K562 (cell line): ENCODE measurements around the gene CTDSPL. TPM values are rescaled to one million over a fixed set of nuclear protein-coding genes. Genes with fewer than 3 reads are reported as not detected.
A peak's percentile ranks its signal among the peaks of the same experiment; 100 is the strongest.

Source experiments
- ATAC-seq: fragments of 200-7000 bp; cut with Tn5 transposase; 3 replicates; pipeline ENCODE4 v1.9.1; 2020; ENCODE audit warnings: moderate library complexity
- BruUV-seq: library from RNA; stranded (reverse); fragments of 400-500 nt; replicated peaks from 2 replicates; lab custom pipeline; 2021; lab: Mats Ljungman, UMichigan
- CTCF ChIA-PET: fragments of 300-600 bp; formaldehyde crosslinking; extraction: SDS; loops from one replicate; lab custom pipeline; 2021; ENCODE audit warnings: low intra/inter-chr PET ratio; lab: Yijun Ruan, JAX
- POLR2A ChIA-PET: fragments of 300-600, 350-650 bp; sonication (Branson Sonifier 250); formaldehyde crosslinking; extraction: SDS; loops from one replicate; lab custom pipeline; 2021; ENCODE audit warnings: antibody characterized with exemption, inconsistent platforms; lab: Yijun Ruan, JAX
- DNase-seq, 4 experiments: peaks; one replicate each; pipeline versions ENCODE4 v3.0.0 to v3.0.0-alpha.2; 2011 to 2018; ENCODE audit warnings: low spot score in 3 of 4, mixed read lengths in 3 of 4; ENCODE audit errors: extremely low read depth in 1 of 4
- FAIRE-seq: peaks from 2 replicates; lab custom pipeline; 2011; peaks lifted over from hg19 to GRCh38; lab: Jason Lieb, UNC
- H2AFZ ChIP-seq: 2 replicates; pipeline ENCODE4 v1.6.0; 2011; ENCODE audit warnings: low read depth, low read length, control low read depth, inconsistent platforms
- H3K27ac ChIP-seq: fragments of 200-600 bp; 3 replicates; pipeline ENCODE4 v1.8.0; 2011; ENCODE audit warnings: low read depth, mild to moderate bottlenecking, control low read depth, inconsistent platforms, low read length, moderate library complexity, mixed read lengths; ENCODE audit errors: extremely low read depth
- H3K27me3 ChIP-seq, 2 experiments: fragments of 300-600 bp in 1 of 2; 2 replicates in 1 of 2; 3 replicates in 1 of 2; pipeline versions ENCODE4 v1.6.0 to v1.8.0; 2011; ENCODE audit warnings: inconsistent platforms in 2 of 2, low read length in 2 of 2, mild to moderate bottlenecking in 1 of 2, mixed read lengths in 1 of 2, moderate library complexity in 1 of 2; ENCODE audit not compliant: control insufficient read depth in 2 of 2, insufficient read depth in 2 of 2
- H3K36me3 ChIP-seq: fragments of 300-600 bp; 3 replicates; pipeline ENCODE4 v1.8.0; 2011; ENCODE audit warnings: mild to moderate bottlenecking, low read length, inconsistent platforms; ENCODE audit not compliant: control insufficient read depth, insufficient read depth
- H3K4me1 ChIP-seq, 2 experiments: fragments of 200-600 bp in 1 of 2; replicated peaks in 1 of 2; 2 replicates in 1 of 2; 3 replicates in 1 of 2; pipeline versions ENCODE4 v1.5.1 to v1.8.0; 2011; ENCODE audit warnings: inconsistent platforms in 2 of 2, low read length in 2 of 2, mild to moderate bottlenecking in 1 of 2, mixed read lengths in 1 of 2, moderate library complexity in 1 of 2; ENCODE audit not compliant: control insufficient read depth in 2 of 2, insufficient read depth in 2 of 2
- H3K4me2 ChIP-seq: 2 replicates; pipeline ENCODE4 v1.6.1; 2011; ENCODE audit warnings: low read length, control low read depth, inconsistent platforms, mixed read lengths; ENCODE audit not compliant: insufficient read depth
- H3K4me3 ChIP-seq: fragments of 200-600 bp; sonication (generic), shearing (Covaris generic); 2 replicates; pipeline ENCODE4 v1.5.1; 2016; ENCODE audit warnings: control low read depth, inconsistent platforms
- H3K79me2 ChIP-seq: fragments of 200-600 bp; 3 replicates; pipeline ENCODE4 v1.8.0; 2011; ENCODE audit warnings: low read length, inconsistent platforms; ENCODE audit not compliant: control insufficient read depth, insufficient read depth
- H3K9ac ChIP-seq, 2 experiments: 2 replicates each; pipeline versions ENCODE4 v1.6.0 to v1.6.1; 2011; ENCODE audit warnings: low read depth in 2 of 2, low read length in 2 of 2, control low read depth in 1 of 2, inconsistent platforms in 1 of 2, mild to moderate bottlenecking in 1 of 2, mixed read lengths in 1 of 2; ENCODE audit not compliant: insufficient read depth in 1 of 2
- H3K9me1 ChIP-seq: one replicate; pipeline ENCODE4 v1.6.0; 2011; ENCODE audit warnings: inconsistent platforms, mild to moderate bottlenecking, low read length, moderate library complexity; ENCODE audit not compliant: control insufficient read depth, insufficient read depth
- H3K9me3 ChIP-seq: replicated peaks from 2 replicates; pipeline ENCODE4 v1.5.1; 2011; ENCODE audit warnings: low read depth, low read length, inconsistent platforms; ENCODE audit not compliant: control insufficient read depth, insufficient read depth
- H4K20me1 ChIP-seq: replicated peaks from 2 replicates; pipeline ENCODE4 v1.6.1; 2011; ENCODE audit warnings: low read length, inconsistent platforms, mixed read lengths; ENCODE audit not compliant: control insufficient read depth, insufficient read depth
- CHCHD3 ChIP-seq: fragments of 250-450 bp; sonication (Bioruptor Pico); IDR thresholded peaks from 2 replicates; pipeline ENCODE4 v2.1.2; 2022; ENCODE audit warnings: mild to moderate bottlenecking
- KDM5B ChIP-seq: fragments of 200-600 bp; sonication (generic); IDR thresholded peaks from 2 replicates; pipeline ENCODE4 v1.6.1; 2012; ENCODE audit warnings: low read depth, mild to moderate bottlenecking, moderate library complexity, low read length, control low read depth, inconsistent platforms; ENCODE audit not compliant: insufficient replicate concordance
- ZNF639 ChIP-seq, 2 experiments: fragments of 200-800 bp in 1 of 2; sonication (Bioruptor generic) in 1 of 2; sonication (generic) in 1 of 2; formaldehyde crosslinking in 1 of 2; IDR thresholded peaks in 1 of 2; conservative IDR thresholded peaks in 1 of 2; 2 replicates each; pipeline versions ENCODE4 v1.5.0 to v1.6.1; 2016 to 2020; ENCODE audit warnings: missing compliant biosample characterization in 1 of 2, missing genetic modification characterization in 1 of 2, missing genetic modification reagents in 1 of 2
- WGBS: fragments of 100-300 bp; shearing (Covaris generic); methylation state at CpG from one replicate; pipeline ENCODE4 v1.1.6; 2016; ENCODE audit warnings: low coverage, mixed read lengths; ENCODE audit not compliant: insufficient coverage; ENCODE audit errors: missing lambda C conversion rate; 5-methylcytosine and 5-hydroxymethylcytosine counted together
- in situ Hi-C: fragments of 300-500 bp; cut with MboI; formaldehyde crosslinking; loops from 4 replicates; pipeline ENCODE4 v1.15.0; 2018; ENCODE audit warnings: inconsistent platforms, mixed read lengths
- intact Hi-C: fragments of 100-400 bp; cut with micrococcal nuclease; formaldehyde crosslinking; loops from 2 replicates; pipeline ENCODE4 v1.14.2; 2022
- polyA plus RNA-seq, 8 experiments: library from polyadenylated mRNA; depleted of rRNA in 4 of 8; stranded (reverse) in 5 of 8; unstranded in 3 of 8; fragments of >200 nt; fragmentation: Nextera tagmentation in 2 of 8; fragmentation: Illumina TruSeq in 1 of 8; extraction: Ambion mirVana in 2 of 8; extraction: Trizol in 1 of 8; gene quantifications; 2 replicates each; pipeline versions ENCODE4 v1.2.1 to v1.2.3, GENCODE V29; 2011 to 2014; ENCODE audit warnings: inconsistent platforms in 1 of 8, missing spikeins in 1 of 8
- total RNA-seq, 7 experiments: library from RNA; depleted of rRNA in 6 of 7; stranded (reverse); fragments of >200 nt in 6 of 7; fragmentation: Illumina TruSeq in 2 of 7; extraction: Trizol in 2 of 7; gene quantifications; 2 replicates each; pipeline versions ENCODE4 v1.2.1 to v1.2.3, GENCODE V29; 2011 to 2021; ENCODE audit warnings: low replicate concordance in 1 of 7
- TF ChIP-seq, protein P1 (sequence below): fragments of 450-650 bp; IDR thresholded peaks from 2 replicates; pipeline ENCODE4 v1.6.1; 2016
- TF ChIP-seq, protein P2 (sequence below), 2 experiments: IDR thresholded peaks; 2 replicates each; pipeline ENCODE4 v1.6.1; 2012; ENCODE audit warnings: improper control_type of control experiment in 2 of 2, low read depth in 2 of 2, low read length in 2 of 2, borderline replicate concordance in 1 of 2
- TF ChIP-seq, protein P3 (sequence below), 3 experiments: IDR thresholded peaks in 2 of 3; conservative IDR thresholded peaks in 1 of 3; 2 replicates each; pipeline ENCODE4 v1.5.1; 2011 to 2012; ENCODE audit warnings: low read length in 3 of 3, mild to moderate bottlenecking in 3 of 3, control low read depth in 2 of 3, improper control_type of control experiment in 1 of 3, inconsistent platforms in 1 of 3, low read depth in 1 of 3, mixed read lengths in 1 of 3, moderate library complexity in 1 of 3; ENCODE audit not compliant: insufficient read depth in 2 of 3

Gene CTDSPL
- total and polyA plus RNA-seq, 9 of the 15 experiments (the other 6 are each of a cell fraction or from before 2014, with no cell fraction given), result 5.1 to 19.3 (median 11.3) TPM

DNA sequence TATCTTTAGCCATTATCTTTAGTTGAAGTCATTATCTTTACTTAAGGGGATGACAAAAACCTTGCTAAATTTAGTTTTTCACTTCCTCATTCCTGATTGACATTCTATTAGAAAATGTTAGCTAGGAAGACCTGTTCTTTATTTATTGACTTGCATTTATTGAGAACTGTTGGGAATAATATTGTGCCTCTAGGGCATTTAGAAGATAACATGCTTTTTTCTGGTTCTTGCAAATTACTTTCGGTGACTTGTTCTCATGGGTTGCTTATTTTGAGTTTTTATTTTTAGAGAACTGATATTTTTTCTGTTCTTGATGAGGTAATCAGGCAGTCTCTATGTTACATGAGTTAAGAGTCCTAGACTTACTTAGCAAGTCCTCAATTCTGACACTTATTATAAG lies 48.3 kb upstream of the CTDSPL start:
- Histone ChIP-seq H2AFZ (no peak overlapping the region), H3K27ac (no peak overlapping the region), H3K9me3 (no peaks in the 10 kb centered on the region), H3K9me1 (no peaks in the 10 kb centered on the region), H3K9ac (no peak overlapping the region), H3K36me3 (no peaks in the 10 kb centered on the region), H3K4me2 (no peak overlapping the region), H4K20me1 (no peaks in the 10 kb centered on the region), H3K79me2 (no peaks in the 10 kb centered on the region), H3K4me1 (no peaks in the 10 kb centered on the region), H3K27me3 (peaks cover 3 to 37% of the 10 kb centered on the region in 2 experiments), H3K4me3 (no peak overlapping the region)
- CTCF ChIA-PET, result no interaction called here
- ATAC-seq (no peak), FAIRE-seq (peak; percentile 35), DNase-seq (no peak)
- TF ChIP-seq KDM5B, result no peak
- TF ChIP-seq, protein P1, sequence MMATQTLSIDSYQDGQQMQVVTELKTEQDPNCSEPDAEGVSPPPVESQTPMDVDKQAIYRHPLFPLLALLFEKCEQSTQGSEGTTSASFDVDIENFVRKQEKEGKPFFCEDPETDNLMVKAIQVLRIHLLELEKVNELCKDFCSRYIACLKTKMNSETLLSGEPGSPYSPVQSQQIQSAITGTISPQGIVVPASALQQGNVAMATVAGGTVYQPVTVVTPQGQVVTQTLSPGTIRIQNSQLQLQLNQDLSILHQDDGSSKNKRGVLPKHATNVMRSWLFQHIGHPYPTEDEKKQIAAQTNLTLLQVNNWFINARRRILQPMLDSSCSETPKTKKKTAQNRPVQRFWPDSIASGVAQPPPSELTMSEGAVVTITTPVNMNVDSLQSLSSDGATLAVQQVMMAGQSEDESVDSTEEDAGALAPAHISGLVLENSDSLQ, result peak; percentile 7; the same call in 1 of the 2 replicates
- BruUV-seq, result no TSS peak
- in situ Hi-C loops (no loop called here), intact Hi-C loops (no loop called here)
- POLR2A ChIA-PET, result no interaction called here
- WGBS, result 6% methylated on average over 1 of the region's 1 CpG

DNA sequence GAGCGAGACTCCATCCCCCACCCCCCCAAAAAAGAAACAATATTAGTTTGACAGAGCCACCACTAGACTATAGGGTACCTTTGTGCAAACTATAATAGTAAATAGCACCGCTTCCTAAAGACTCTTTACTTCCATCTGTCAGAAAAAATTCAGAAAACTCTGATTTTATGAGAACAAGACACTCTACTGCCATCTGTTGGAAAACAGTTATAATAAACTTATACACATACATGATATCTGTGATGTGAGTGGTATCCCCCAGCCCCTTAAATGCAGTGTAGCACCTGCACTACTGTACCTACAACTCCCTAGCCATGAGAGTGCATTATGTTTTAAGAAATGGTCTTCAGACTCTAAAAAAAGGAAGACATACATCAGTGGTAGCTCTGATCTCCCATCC lies 47.1 kb upstream of the CTDSPL start:
- in situ Hi-C loops (no loop called here), intact Hi-C loops (no loop called here)
- no peaks in the 10 kb centered on the region for H3K36me3 ChIP-seq
- peaks cover 7 to 44% of the 10 kb centered on the region in 2 experiments for H3K27me3 ChIP-seq
- H2AFZ ChIP-seq, result no peak overlapping the region
- ATAC-seq (peak; percentile 67), DNase-seq (no peak), FAIRE-seq (peak; percentile 54)
- no peaks in the 10 kb centered on the region for H4K20me1 ChIP-seq
- H3K4me1 ChIP-seq, result no peaks in the 10 kb centered on the region
- H3K27ac ChIP-seq, result no peak overlapping the region
- H3K4me2 ChIP-seq, result no peak overlapping the region
- no peak overlapping the region for H3K9ac ChIP-seq
- ChIA-PET CTCF (interaction anchor here (0.6 kb wide), 1 partner anchor 261 kb away, joined by 4 read pairs; no protein-coding TSS in a partner anchor), POLR2A (no interaction called here)
- H3K9me3 ChIP-seq, result no peaks in the 10 kb centered on the region
- no peaks in the 10 kb centered on the region for H3K79me2 ChIP-seq
- no peaks in the 10 kb centered on the region for H3K9me1 ChIP-seq
- no peak overlapping the region for H3K4me3 ChIP-seq
- BruUV-seq, result no TSS peak
- 0% methylated on average over 2 of the region's 2 CpGs for WGBS
- TF ChIP-seq, protein P2, sequence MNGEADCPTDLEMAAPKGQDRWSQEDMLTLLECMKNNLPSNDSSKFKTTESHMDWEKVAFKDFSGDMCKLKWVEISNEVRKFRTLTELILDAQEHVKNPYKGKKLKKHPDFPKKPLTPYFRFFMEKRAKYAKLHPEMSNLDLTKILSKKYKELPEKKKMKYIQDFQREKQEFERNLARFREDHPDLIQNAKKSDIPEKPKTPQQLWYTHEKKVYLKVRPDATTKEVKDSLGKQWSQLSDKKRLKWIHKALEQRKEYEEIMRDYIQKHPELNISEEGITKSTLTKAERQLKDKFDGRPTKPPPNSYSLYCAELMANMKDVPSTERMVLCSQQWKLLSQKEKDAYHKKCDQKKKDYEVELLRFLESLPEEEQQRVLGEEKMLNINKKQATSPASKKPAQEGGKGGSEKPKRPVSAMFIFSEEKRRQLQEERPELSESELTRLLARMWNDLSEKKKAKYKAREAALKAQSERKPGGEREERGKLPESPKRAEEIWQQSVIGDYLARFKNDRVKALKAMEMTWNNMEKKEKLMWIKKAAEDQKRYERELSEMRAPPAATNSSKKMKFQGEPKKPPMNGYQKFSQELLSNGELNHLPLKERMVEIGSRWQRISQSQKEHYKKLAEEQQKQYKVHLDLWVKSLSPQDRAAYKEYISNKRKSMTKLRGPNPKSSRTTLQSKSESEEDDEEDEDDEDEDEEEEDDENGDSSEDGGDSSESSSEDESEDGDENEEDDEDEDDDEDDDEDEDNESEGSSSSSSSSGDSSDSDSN (IDR thresholded peaks at IDR 0.05; ENCODE audit: borderline replicate concordance in 1 of 2, low read depth in 2 of 2, low read length in 2 of 2), result no peak
- no peak for TF ChIP-seq ZNF639 (CRISPR knock-in tag; conservative IDR thresholded peaks at IDR 0.05 in 1 of 2, IDR thresholded peaks at IDR 0.05 in 1 of 2)
- TF ChIP-seq, protein P3, sequence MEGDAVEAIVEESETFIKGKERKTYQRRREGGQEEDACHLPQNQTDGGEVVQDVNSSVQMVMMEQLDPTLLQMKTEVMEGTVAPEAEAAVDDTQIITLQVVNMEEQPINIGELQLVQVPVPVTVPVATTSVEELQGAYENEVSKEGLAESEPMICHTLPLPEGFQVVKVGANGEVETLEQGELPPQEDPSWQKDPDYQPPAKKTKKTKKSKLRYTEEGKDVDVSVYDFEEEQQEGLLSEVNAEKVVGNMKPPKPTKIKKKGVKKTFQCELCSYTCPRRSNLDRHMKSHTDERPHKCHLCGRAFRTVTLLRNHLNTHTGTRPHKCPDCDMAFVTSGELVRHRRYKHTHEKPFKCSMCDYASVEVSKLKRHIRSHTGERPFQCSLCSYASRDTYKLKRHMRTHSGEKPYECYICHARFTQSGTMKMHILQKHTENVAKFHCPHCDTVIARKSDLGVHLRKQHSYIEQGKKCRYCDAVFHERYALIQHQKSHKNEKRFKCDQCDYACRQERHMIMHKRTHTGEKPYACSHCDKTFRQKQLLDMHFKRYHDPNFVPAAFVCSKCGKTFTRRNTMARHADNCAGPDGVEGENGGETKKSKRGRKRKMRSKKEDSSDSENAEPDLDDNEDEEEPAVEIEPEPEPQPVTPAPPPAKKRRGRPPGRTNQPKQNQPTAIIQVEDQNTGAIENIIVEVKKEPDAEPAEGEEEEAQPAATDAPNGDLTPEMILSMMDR (IDR thresholded peaks at IDR 0.05 in 2 of 3, conservative IDR thresholded peaks at IDR 0.05 in 1 of 3; ENCODE audit: insufficient read depth in 2 of 3, low read depth in 1 of 3, low read length in 3 of 3), result peak; percentile 13 to 50 (median 37); a peak in 3 of 6 replicates
- no peak for TF ChIP-seq CHCHD3 (CRISPR knock-in tag)
